ENCODE measurements around the gene MAN2A1.

DNA sequence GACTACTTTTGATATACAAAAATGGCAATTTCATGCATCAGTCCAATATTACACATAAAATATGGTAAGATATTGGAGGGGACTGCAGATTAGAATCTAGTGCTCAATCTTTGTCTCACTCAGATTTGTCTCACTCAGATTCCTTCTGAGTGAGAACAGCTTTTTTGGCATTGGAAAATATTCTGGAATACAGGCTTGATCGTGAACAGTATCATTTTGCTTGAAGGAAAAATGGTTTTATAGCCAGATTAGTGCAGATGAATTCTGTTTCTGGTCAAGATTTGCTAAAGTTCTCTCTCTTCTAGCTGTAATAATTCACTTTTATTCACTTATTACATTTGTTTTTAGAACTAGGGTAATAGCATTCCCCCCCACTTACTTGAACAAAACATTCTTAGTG, 51.2 kb downstream of the MAN2A1 start:
- no peak for TF ChIP-seq CTCF (conservative IDR thresholded peaks at IDR 0.05; ENCODE audit: low read depth, low read length)
- no peak for TF ChIP-seq EZH2 (IDR thresholded peaks at IDR 0.05; ENCODE audit: borderline replicate concordance, low read depth, low read length, poor library complexity, severe bottlenecking)
